Neural cell (in vitro differentiated cells): Measurements from ENCODE around the gene SLC38A7. TPM values are rescaled to one million over a fixed set of nuclear protein-coding genes. Genes with fewer than 3 reads are reported as not detected.

Experiments
- H2AFZ ChIP-seq: fragments of 200-600, 300-800 bp; sonication (generic), shearing (Covaris generic); 2 replicates; pipeline ENCODE4 v1.6.0; 2014; ENCODE audit warnings: low read depth, mild to moderate bottlenecking, antibody characterized with exemption, low read length, moderate library complexity
- H3F3A ChIP-seq: fragments of 200-600 bp; shearing (Covaris generic); 2 replicates; pipeline ENCODE4 v1.6.1; 2016; ENCODE audit warnings: mild to moderate bottlenecking, moderate library complexity, mixed read lengths, antibody characterized with exemption, low read length; ENCODE audit not compliant: insufficient read depth, poor library complexity, severe bottlenecking
- H3K27ac ChIP-seq: fragments of 200-600, 300-800 bp; sonication (generic), shearing (Covaris generic); 2 replicates; pipeline ENCODE4 v1.5.1; 2014; ENCODE audit warnings: mild to moderate bottlenecking, low read length, moderate library complexity
- H3K27me3 ChIP-seq: fragments of 300-800, 200-600 bp; sonication (generic), shearing (Covaris generic); 2 replicates; pipeline ENCODE4 v1.6.0; 2014; ENCODE audit warnings: mild to moderate bottlenecking, low read depth, low read length, moderate library complexity; ENCODE audit not compliant: insufficient read depth
- H3K36me3 ChIP-seq: fragments of 300-800, 200-600 bp; sonication (generic), shearing (Covaris generic); 2 replicates; pipeline ENCODE4 v1.5.1; 2014; ENCODE audit warnings: mild to moderate bottlenecking, antibody characterized with exemption, low read length, moderate library complexity; ENCODE audit not compliant: insufficient read depth
- H3K4me2 ChIP-seq: fragments of 300-800, 200-600 bp; sonication (generic), shearing (Covaris generic); 2 replicates; pipeline ENCODE4 v1.6.0; 2014; ENCODE audit warnings: mild to moderate bottlenecking, low read length
- H3K4me3 ChIP-seq: fragments of 300-800, 200-600 bp; sonication (generic), shearing (Covaris generic); 2 replicates; pipeline ENCODE4 v1.5.1; 2014; ENCODE audit warnings: mild to moderate bottlenecking, low read length, moderate library complexity
- H3K79me2 ChIP-seq: fragments of 200-600 bp; shearing (Covaris generic); replicated peaks from 2 replicates; pipeline ENCODE4 v1.6.0; 2014; ENCODE audit warnings: mild to moderate bottlenecking, low read length, moderate library complexity; ENCODE audit not compliant: insufficient read depth
- H3K9ac ChIP-seq: fragments of 300-800, 200-600 bp; sonication (generic), shearing (Covaris generic); 2 replicates; pipeline ENCODE4 v1.6.1; 2016; ENCODE audit warnings: mild to moderate bottlenecking, low read length, mixed read lengths
- H3K9me2 ChIP-seq: fragments of 200-600 bp; shearing (Covaris generic); 2 replicates; pipeline ENCODE4 v1.6.1; 2016; ENCODE audit warnings: mild to moderate bottlenecking, low read length, mixed read lengths; ENCODE audit not compliant: insufficient read depth
- H3K9me3 ChIP-seq: fragments of 200-600, 300-800 bp; sonication (generic), shearing (Covaris generic); 2 replicates; pipeline ENCODE4 v1.6.1; 2016; ENCODE audit warnings: mild to moderate bottlenecking, mixed run types, low read length, moderate library complexity, mixed read lengths
- H4K20me1 ChIP-seq: fragments of 200-600 bp; shearing (Covaris generic); 2 replicates; pipeline ENCODE4 v1.6.1; 2016; ENCODE audit warnings: mild to moderate bottlenecking, mixed run types; ENCODE audit not compliant: insufficient read depth
- CTCF ChIP-seq: fragments of 450-650 bp; IDR thresholded peaks from 2 replicates; pipeline ENCODE4 v1.5.1; 2014; ENCODE audit warnings: antibody characterized with exemption, mild to moderate bottlenecking, moderate library complexity; ENCODE audit not compliant: poor library complexity, severe bottlenecking
- EP300 ChIP-seq: fragments of 450-650 bp; conservative IDR thresholded peaks from 2 replicates; pipeline ENCODE4 v1.6.1; 2014; ENCODE audit warnings: antibody characterized with exemption, mild to moderate bottlenecking, moderate library complexity; ENCODE audit not compliant: poor library complexity, severe bottlenecking
- EZH2 ChIP-seq: fragments of 200-600, 300-800 bp; shearing (Covaris generic), sonication (generic); IDR thresholded peaks from 2 replicates; pipeline ENCODE4 v1.6.1; 2014; ENCODE audit warnings: antibody characterized with exemption, low read length, borderline replicate concordance, mild to moderate bottlenecking; ENCODE audit not compliant: insufficient read depth, poor library complexity, severe bottlenecking
- MXI1 ChIP-seq: fragments of 450-650 bp; conservative IDR thresholded peaks from 2 replicates; pipeline ENCODE4 v1.6.1; 2014; ENCODE audit warnings: antibody characterized with exemption, mild to moderate bottlenecking; ENCODE audit not compliant: poor library complexity, severe bottlenecking
- POLR2AphosphoS5 ChIP-seq: IDR thresholded peaks from 2 replicates; pipeline ENCODE4 v1.6.1; 2012
- RAD21 ChIP-seq: fragments of 450-650 bp; conservative IDR thresholded peaks from 2 replicates; pipeline ENCODE4 v1.6.1; 2014; ENCODE audit warnings: antibody characterized with exemption, mild to moderate bottlenecking, moderate library complexity
- REST ChIP-seq: IDR thresholded peaks from 2 replicates; pipeline ENCODE4 v1.6.1; 2012; ENCODE audit warnings: borderline replicate concordance
- SMC3 ChIP-seq: fragments of 450-650 bp; conservative IDR thresholded peaks from 2 replicates; pipeline ENCODE4 v1.6.1; 2014; ENCODE audit warnings: antibody characterized with exemption, mild to moderate bottlenecking, moderate library complexity; ENCODE audit not compliant: poor library complexity
- TAF1 ChIP-seq: IDR thresholded peaks from 2 replicates; pipeline ENCODE4 v1.6.1; 2012; ENCODE audit warnings: low read depth
- polyA plus RNA-seq: library from polyadenylated mRNA; depleted of rRNA; stranded (reverse); fragments of >200 nt; gene quantifications from 2 replicates; pipeline ENCODE4 v1.2.3, GENCODE V29; 2014

Gene SLC38A7
- polyA plus RNA-seq, 1 donor from 2014 or later: 10.2 TPM

GRCh38 chr16:58644108-58644507 lies 40.5 kb downstream of the SLC38A7 start:
- H3K27me3 ChIP-seq: no peaks in the 10 kb centered on the region
- H3F3A ChIP-seq: no peaks in the 10 kb centered on the region
- no peak overlapping the region for H3K9ac ChIP-seq
- no peaks in the 10 kb centered on the region for H4K20me1 ChIP-seq
- no peaks in the 10 kb centered on the region for H3K9me3 ChIP-seq
- H3K9me2 ChIP-seq: no peaks in the 10 kb centered on the region
- no peak overlapping the region for H3K4me2 ChIP-seq
- H2AFZ ChIP-seq: no peak overlapping the region
- no peaks in the 10 kb centered on the region for H3K36me3 ChIP-seq
- no peaks in the 10 kb centered on the region for H3K79me2 ChIP-seq
- TF ChIP-seq POLR2AphosphoS5: no peak
- TF ChIP-seq RAD21: no peak
- TF ChIP-seq SMC3: no peak
- TF ChIP-seq MXI1: no peak
- TF ChIP-seq EP300: no peak
- no peak for TF ChIP-seq TAF1
- no peak for TF ChIP-seq CTCF
- no peak for TF ChIP-seq EZH2
- TF ChIP-seq REST: no peak
- no peak overlapping the region for H3K4me3 ChIP-seq
- no peak overlapping the region for H3K27ac ChIP-seq

GRCh38 chr16:58640949-58641348 lies 43.6 kb downstream of the SLC38A7 start:
- no peak overlapping the region for H3K4me2 ChIP-seq
- no peak overlapping the region for H2AFZ ChIP-seq

More at GRCh38 chr16:58640949-58641348, 43.6 kb downstream of the SLC38A7 start:
- H3K79me2 ChIP-seq: no peaks in the 10 kb centered on the region
- no peak overlapping the region for H3K27ac ChIP-seq
- no peaks in the 10 kb centered on the region for H3K9me3 ChIP-seq
- no peak overlapping the region for H3K4me3 ChIP-seq
- no peak overlapping the region for H3K9ac ChIP-seq
- no peaks in the 10 kb centered on the region for H3K9me2 ChIP-seq
- no peaks in the 10 kb centered on the region for H3K27me3 ChIP-seq
- no peaks in the 10 kb centered on the region for H3F3A ChIP-seq
- H4K20me1 ChIP-seq: no peaks in the 10 kb centered on the region
- H3K36me3 ChIP-seq: no peaks in the 10 kb centered on the region
- TF ChIP-seq TAF1 (no peak), CTCF (no peak), EZH2 (no peak), POLR2AphosphoS5 (no peak), EP300 (no peak), REST (no peak), RAD21 (no peak), SMC3 (no peak), MXI1 (no peak)
